HG02870 (cell line): Measurements from ENCODE around the gene NPC2.

Source experiments
- ATAC-seq: cut with Tn5 transposase; IDR thresholded peaks from one replicate; pipeline ENCODE4 v1.9.1; 2021; ENCODE audit warnings: mild to moderate bottlenecking, moderate library complexity; ENCODE audit not compliant: unreplicated experiment

The NPC2 gene

GRCh38 chr14:74503291-74503937, 10.3 kb upstream of the NPC2 start:
- ATAC-seq = no peak

- ATAC-seq = no peak
Measured at GRCh38 chr14:74502236-74503019, 9.3 kb upstream of the NPC2 start.

GRCh38 chr14:74501691-74502090, 8.6 kb upstream of the NPC2 start:
- ATAC-seq = no peak

GRCh38 chr14:74501135-74501614, 8.1 kb upstream of the NPC2 start:
- no peak for ATAC-seq

GRCh38 chr14:74500417-74501134, 7.5 kb upstream of the NPC2 start:
- no peak for ATAC-seq

- ATAC-seq = no peak
Measured at GRCh38 chr14:74495356-74495755, 2.3 kb upstream of the NPC2 start.

GRCh38 chr14:74493343-74494261, 497 bp upstream of the NPC2 start, which contains the start of gene ISCA2:
TSS of gene ISCA2 (plus strand) at chr14:74493765. CDS start at chr14:74493775, 10 bp downstream.
- ATAC-seq = peak; percentile 93

- ATAC-seq = no peak
Measured at GRCh38 chr14:74491956-74492775, 939 bp downstream of the NPC2 start.

- ATAC-seq = no peak
Measured at GRCh38 chr14:74490486-74490885, 2.6 kb downstream of the NPC2 start.

- ATAC-seq = no peak
Measured at GRCh38 chr14:74488786-74489397, 4.2 kb downstream of the NPC2 start.

GRCh38 chr14:74486164-74486563, 6.9 kb downstream of the NPC2 start:
- ATAC-seq = no peak

GRCh38 chr14:74483321-74483720, 9.8 kb downstream of the NPC2 start:
- no peak for ATAC-seq

GRCh38 chr14:74482571-74482970, 10.5 kb downstream of the NPC2 start:
- no peak for ATAC-seq

GRCh38 chr14:74480046-74480445, 13.1 kb downstream of the NPC2 start:
- ATAC-seq = no peak

GRCh38 chr14:74478996-74479635, 14.0 kb downstream of the NPC2 start:
- ATAC-seq = no peak

- no peak for ATAC-seq
Measured at GRCh38 chr14:74476607-74477006, 16.5 kb downstream of the NPC2 start.

- ATAC-seq = no peak
Measured at GRCh38 chr14:74476107-74476506, 17.0 kb downstream of the NPC2 start.

GRCh38 chr14:74475678-74476077, 17.4 kb downstream of the NPC2 start:
- no peak for ATAC-seq

- no peak for ATAC-seq
Measured at GRCh38 chr14:74474376-74474775, 18.7 kb downstream of the NPC2 start.
